OCI-LY3 (cell line): ENCODE measurements around the gene RCN2.

Source experiments
- H2AFZ ChIP-seq: fragments of 200-600, 300-600 bp; shearing (Covaris generic); 2 replicates; pipeline ENCODE4 v1.6.0; 2014; ENCODE audit warnings: antibody characterized with exemption, low read depth, low read length
- H3K27ac ChIP-seq: fragments of 200-600, 300-600 bp; sonication (generic); 2 replicates; pipeline ENCODE4 v1.5.1; 2014; ENCODE audit warnings: mild to moderate bottlenecking, low read length, moderate library complexity, mixed read lengths
- H3K27me3 ChIP-seq: fragments of 200-600, 300-600 bp; sonication (generic); 2 replicates; pipeline ENCODE4 v1.6.1; 2014; ENCODE audit warnings: low read depth, low read length, mixed read lengths
- H3K36me3 ChIP-seq: fragments of 200-600, 300-600 bp; sonication (generic); replicated peaks from 2 replicates; pipeline ENCODE3; 2014; ENCODE audit warnings: low read depth, low read length, mixed read lengths
- H3K4me1 ChIP-seq: fragments of 300-600, 200-600 bp; sonication (generic); 2 replicates; pipeline ENCODE4 v1.6.1; 2014; ENCODE audit warnings: low read length, mixed read lengths
- H3K4me2 ChIP-seq: fragments of 200-600, 300-600 bp; sonication (generic); 2 replicates; pipeline ENCODE4 v1.6.1; 2014; ENCODE audit warnings: low read length, mixed read lengths
- H3K4me3 ChIP-seq: fragments of 300-600, 200-600 bp; sonication (generic); 2 replicates; pipeline ENCODE4 v1.5.1; 2014; ENCODE audit warnings: antibody characterized with exemption, mild to moderate bottlenecking, low read length, moderate library complexity
- H3K79me2 ChIP-seq: fragments of 300-600, 200-600 bp; shearing (Covaris generic); 2 replicates; pipeline ENCODE4 v1.6.1; 2014; ENCODE audit warnings: mild to moderate bottlenecking, low read length, mixed read lengths
- H3K9ac ChIP-seq: fragments of 300-600, 200-600 bp; shearing (Covaris generic); 2 replicates; pipeline ENCODE4 v1.6.0; 2014; ENCODE audit warnings: mild to moderate bottlenecking, low read length, moderate library complexity
- H3K9me3 ChIP-seq: fragments of 200-600, 300-600 bp; shearing (Covaris generic); 2 replicates; pipeline ENCODE4 v1.6.1; 2014; ENCODE audit warnings: low read length, mixed read lengths; ENCODE audit not compliant: insufficient read depth
- H4K20me1 ChIP-seq: fragments of 200-600, 300-600 bp; sonication (generic); 2 replicates; pipeline ENCODE4 v1.6.1; 2016; ENCODE audit warnings: low read length, mixed read lengths; ENCODE audit not compliant: insufficient read depth
- CTCF ChIP-seq: fragments of 200-600, 300-600 bp; sonication (generic); IDR thresholded peaks from 2 replicates; pipeline ENCODE4 v1.5.1; 2014; ENCODE audit warnings: antibody characterized with exemption, low read length, low read depth
- EZH2phosphoT487 ChIP-seq: fragments of 200-600 bp; shearing (Covaris generic); IDR thresholded peaks from 2 replicates; pipeline ENCODE4 v1.6.1; 2018; ENCODE audit warnings: antibody characterized with exemption, mixed run types, low read depth

Gene RCN2

GRCh38 chr15:76903251-76903681 lies 28.3 kb upstream of the RCN2 start:
- Histone ChIP-seq H3K27me3 (no peaks in the 10 kb centered on the region; the same call in 1 of the 2 replicates), H3K79me2 (peaks cover 4% of the 10 kb centered on the region; the same call in 1 of the 2 replicates), H2AFZ (no peak overlapping the region), H3K36me3 (peaks cover 13% of the 10 kb centered on the region), H3K4me2 (no peak overlapping the region), H3K27ac (no peak overlapping the region), H3K9ac (no peak overlapping the region), H3K9me3 (peaks cover 5% of the 10 kb centered on the region; the same call in 1 of the 2 replicates), H4K20me1 (no peaks in the 10 kb centered on the region), H3K4me1 (peaks cover 21% of the 10 kb centered on the region), H3K4me3 (no peak overlapping the region)
- TF ChIP-seq EZH2phosphoT487 (no peak), CTCF (peak; percentile 83)

- Histone ChIP-seq H3K4me1 (peaks cover 21% of the 10 kb centered on the region), H3K27ac (peak overlapping the region; percentile 10; the same call in 1 of the 2 replicates), H3K9ac (peak overlapping the region; percentile 82), H3K36me3 (peaks cover 5% of the 10 kb centered on the region), H4K20me1 (no peaks in the 10 kb centered on the region), H2AFZ (peak overlapping the region; percentile 78; the same call in 1 of the 2 replicates), H3K79me2 (peaks cover 4% of the 10 kb centered on the region; the same call in 1 of the 2 replicates), H3K4me3 (peak overlapping the region; percentile 92), H3K4me2 (peak overlapping the region; percentile 83), H3K27me3 (no peaks in the 10 kb centered on the region; the same call in 1 of the 2 replicates), H3K9me3 (peaks cover 5% of the 10 kb centered on the region; the same call in 1 of the 2 replicates)
- no peak for TF ChIP-seq EZH2phosphoT487
- no peak for TF ChIP-seq CTCF
Observed at GRCh38 chr15:76904461-76905012, 27.0 kb upstream of the RCN2 start.

DNA sequence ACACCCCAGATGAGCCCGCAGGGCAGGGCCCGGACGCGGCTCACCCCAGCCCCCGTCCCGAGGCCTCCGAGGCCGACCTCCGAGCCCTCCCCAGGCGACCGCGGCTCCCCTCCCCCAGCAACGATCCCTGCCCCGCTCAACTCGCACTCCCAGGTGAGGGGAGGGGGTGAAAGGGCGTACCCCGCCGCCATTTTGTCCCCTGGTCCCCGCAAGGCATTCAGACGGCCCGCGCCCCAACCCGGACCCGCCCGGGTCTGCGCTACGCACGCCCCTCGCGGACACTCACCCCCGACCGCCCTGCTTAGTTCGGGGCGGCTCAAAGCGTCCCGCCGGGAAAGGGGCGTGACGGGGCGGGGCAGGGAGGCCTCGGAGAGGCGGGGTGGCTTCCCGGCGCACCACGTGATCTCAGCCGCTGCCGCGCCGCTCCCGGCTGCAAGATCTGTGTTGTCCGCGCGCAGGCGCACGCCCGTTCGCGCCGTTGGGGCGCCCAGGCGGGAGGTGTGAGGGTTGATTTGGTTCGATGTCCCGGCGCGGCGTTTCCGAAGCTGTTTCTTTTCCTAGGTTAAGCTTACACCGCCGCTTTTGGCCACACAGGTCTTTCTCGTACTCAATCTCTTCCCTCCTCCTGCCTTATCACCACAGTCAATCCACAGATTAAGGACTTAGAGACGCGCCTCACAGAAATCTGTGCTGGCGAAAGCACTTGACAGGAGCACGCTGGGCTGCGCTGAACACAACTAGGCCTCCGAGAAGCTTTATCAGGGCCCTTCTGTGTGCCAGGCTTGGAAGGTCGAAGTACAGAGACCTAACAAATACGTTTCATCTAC lies 26.3 kb upstream of the RCN2 start, which contains the start of gene SCAPER:
TSS of gene SCAPER (minus strand) at position 328 of the 827 bp plus-strand sequence. CDS start 21,523 bp downstream, outside the sequence.
- H3K4me3 ChIP-seq, result peak within 1 kb of the TSS; percentile 92
- peak within 1 kb of the TSS; percentile 10; the same call in 1 of the 2 replicates for H3K27ac ChIP-seq
- peaks cover 4% of the 10 kb centered on the region; the same call in 1 of the 2 replicates for H3K79me2 ChIP-seq
- TF ChIP-seq EZH2phosphoT487 (no peak), CTCF (no peak)
- H3K36me3 ChIP-seq, result peaks cover 5% of the 10 kb centered on the region
- peaks cover 5% of the 10 kb centered on the region; the same call in 1 of the 2 replicates for H3K9me3 ChIP-seq
- peaks cover 21% of the 10 kb centered on the region for H3K4me1 ChIP-seq
- peak within 1 kb of the TSS; percentile 83 for H3K4me2 ChIP-seq
- no peaks in the 10 kb centered on the region for H4K20me1 ChIP-seq
- H3K9ac ChIP-seq, result peak within 1 kb of the TSS; percentile 82
- no peaks in the 10 kb centered on the region; the same call in 1 of the 2 replicates for H3K27me3 ChIP-seq
- peak within 1 kb of the TSS; percentile 100 for H2AFZ ChIP-seq

DNA sequence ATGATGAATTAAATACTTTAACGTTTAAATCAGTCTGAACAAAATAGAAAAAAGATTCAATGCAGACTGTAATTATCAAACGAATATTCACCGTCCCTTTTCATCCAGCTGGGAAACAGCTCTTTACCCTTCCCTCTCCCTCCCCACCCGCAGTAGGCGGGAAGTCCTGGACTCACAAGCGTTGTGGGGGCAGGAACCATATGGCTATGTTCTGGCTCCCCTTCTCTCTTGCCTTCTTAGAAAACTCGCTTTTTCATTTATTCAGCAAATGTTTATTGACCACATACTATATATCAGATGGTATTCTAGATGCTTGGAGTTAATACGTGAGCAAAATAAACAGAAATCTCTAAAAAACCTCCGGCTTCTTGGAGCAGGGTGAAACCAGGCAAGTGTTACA lies 25.7 kb upstream of the RCN2 start:
- TF ChIP-seq EZH2phosphoT487 (no peak), CTCF (no peak)
- H3K9ac ChIP-seq, result peak overlapping the region; percentile 82
- H3K27ac ChIP-seq, result no peak overlapping the region

More for the DNA sequence above, 25.7 kb upstream of the RCN2 start:
- Histone ChIP-seq H3K4me2 (peak overlapping the region; percentile 83), H2AFZ (peak overlapping the region; percentile 100), H3K4me3 (peak overlapping the region; percentile 92), H3K4me1 (peaks cover 21% of the 10 kb centered on the region), H3K9me3 (peaks cover 5% of the 10 kb centered on the region; the same call in 1 of the 2 replicates), H3K36me3 (peaks cover 5% of the 10 kb centered on the region), H3K27me3 (no peaks in the 10 kb centered on the region; the same call in 1 of the 2 replicates), H4K20me1 (no peaks in the 10 kb centered on the region), H3K79me2 (peaks cover 4% of the 10 kb centered on the region; the same call in 1 of the 2 replicates)
